GM19035 (cell line): ENCODE data around the gene TXNDC5.

Experiments
- ATAC-seq: cut with Tn5 transposase; IDR thresholded peaks from one replicate; pipeline ENCODE4 v1.9.1; 2021; ENCODE audit not compliant: unreplicated experiment

The TXNDC5 gene

GRCh38 chr6:7910654-7911344, at the start of gene TXNDC5:
TXNDC5 (minus strand) TSS chr6:7910788; CDS start chr6:7910776, 12 bp downstream.
- ATAC-seq = peak; percentile 65

- no peak for ATAC-seq
Observed at GRCh38 chr6:7960141-7960540, 49.6 kb upstream of the TXNDC5 start.

- ATAC-seq = no peak
Observed at GRCh38 chr6:7959453-7959852, 48.9 kb upstream of the TXNDC5 start.

- ATAC-seq = no peak
Observed at GRCh38 chr6:7958464-7958863, 47.9 kb upstream of the TXNDC5 start.

GRCh38 chr6:7956257-7956656, 45.7 kb upstream of the TXNDC5 start:
- no peak for ATAC-seq

GRCh38 chr6:7954477-7955200, 44.1 kb upstream of the TXNDC5 start:
- ATAC-seq = no peak

- ATAC-seq = no peak
Observed at GRCh38 chr6:7953753-7954152, 43.2 kb upstream of the TXNDC5 start.

- peak; percentile 31 for ATAC-seq
Observed at GRCh38 chr6:7939864-7940228, 29.3 kb upstream of the TXNDC5 start.

GRCh38 chr6:7939184-7939863, 28.7 kb upstream of the TXNDC5 start:
- ATAC-seq = peak; percentile 73

- no peak for ATAC-seq
Observed at GRCh38 chr6:7938562-7939183, 28.1 kb upstream of the TXNDC5 start.

GRCh38 chr6:7933794-7934193, 23.2 kb upstream of the TXNDC5 start:
- peak; percentile 92 for ATAC-seq

GRCh38 chr6:7932625-7933024, 22.0 kb upstream of the TXNDC5 start:
- no peak for ATAC-seq

- ATAC-seq = no peak
Observed at GRCh38 chr6:7924867-7925266, 14.3 kb upstream of the TXNDC5 start.

GRCh38 chr6:7922596-7922995, 12.0 kb upstream of the TXNDC5 start:
- ATAC-seq = no peak

GRCh38 chr6:7921632-7922092, 11.1 kb upstream of the TXNDC5 start:
- ATAC-seq = no peak

GRCh38 chr6:7921046-7921445, 10.5 kb upstream of the TXNDC5 start:
- ATAC-seq = no peak

- no peak for ATAC-seq
Observed at GRCh38 chr6:7920425-7920824, 9.8 kb upstream of the TXNDC5 start.

- ATAC-seq = no peak
Observed at GRCh38 chr6:7919871-7920270, 9.3 kb upstream of the TXNDC5 start.

GRCh38 chr6:7918403-7918802, 7.8 kb upstream of the TXNDC5 start:
- no peak for ATAC-seq

- ATAC-seq = no peak
Observed at GRCh38 chr6:7917729-7918128, 7.1 kb upstream of the TXNDC5 start.

- peak; percentile 86 for ATAC-seq
Observed at GRCh38 chr6:7916959-7917358, 6.4 kb upstream of the TXNDC5 start.
